ENCODE results near the gene GALNT10.

Gene GALNT10

GRCh38 chr5:154388842-154389241 lies 198.3 kb downstream of the GALNT10 start:
- no peak for DNase-seq

- DNase-seq, result no peak
Observed at GRCh38 chr5:154390096-154390495, 199.6 kb downstream of the GALNT10 start.

- no peak for DNase-seq
Observed at GRCh38 chr5:154390746-154391359, 200.3 kb downstream of the GALNT10 start.

GRCh38 chr5:154391788-154392187 lies 201.3 kb downstream of the GALNT10 start:
- no peak for DNase-seq

GRCh38 chr5:154393850-154394249 lies 203.3 kb downstream of the GALNT10 start:
- no peak for DNase-seq

GRCh38 chr5:154394307-154394706 lies 203.8 kb downstream of the GALNT10 start:
- DNase-seq, result no peak

- peak; percentile 86 for DNase-seq
Observed at GRCh38 chr5:154395407-154396106, 205.0 kb downstream of the GALNT10 start.

GRCh38 chr5:154396128-154396527 lies 205.6 kb downstream of the GALNT10 start:
- no peak for DNase-seq

GRCh38 chr5:154397652-154398406 lies 207.3 kb downstream of the GALNT10 start:
- DNase-seq, result peak; percentile 69

- DNase-seq, result no peak
Observed at GRCh38 chr5:154400678-154401077, 210.1 kb downstream of the GALNT10 start.

GRCh38 chr5:154401355-154401754 lies 210.8 kb downstream of the GALNT10 start:
- DNase-seq, result no peak

GRCh38 chr5:154401931-154402330 lies 211.4 kb downstream of the GALNT10 start:
- DNase-seq, result no peak

- no peak for DNase-seq
Observed at GRCh38 chr5:154402611-154403010, 212.1 kb downstream of the GALNT10 start.

- no peak for DNase-seq
Observed at GRCh38 chr5:154403234-154403633, 212.7 kb downstream of the GALNT10 start.

GRCh38 chr5:154403776-154404387 lies 213.3 kb downstream of the GALNT10 start:
- DNase-seq, result no peak

GRCh38 chr5:154405078-154405792 lies 214.7 kb downstream of the GALNT10 start:
- DNase-seq, result peak; percentile 37

GRCh38 chr5:154406231-154406630 lies 215.7 kb downstream of the GALNT10 start:
- DNase-seq, result no peak

GRCh38 chr5:154406826-154407225 lies 216.3 kb downstream of the GALNT10 start:
- DNase-seq, result no peak

- DNase-seq, result no peak
Observed at GRCh38 chr5:154408811-154409210, 218.3 kb downstream of the GALNT10 start.

- no peak for DNase-seq
Observed at GRCh38 chr5:154409230-154409840, 218.8 kb downstream of the GALNT10 start.

- DNase-seq, result no peak
Observed at GRCh38 chr5:154410008-154410407, 219.5 kb downstream of the GALNT10 start.

- DNase-seq, result no peak
Observed at GRCh38 chr5:154410786-154411185, 220.3 kb downstream of the GALNT10 start.

All from NCI-H1105 treated with DMSO at 0.1 percent for 48 hours (cell line).